Melanocyte of skin (primary cell): ENCODE data around the gene GPR12. TPM values are rescaled to one million over a fixed set of nuclear protein-coding genes. Genes with fewer than 3 reads are reported as not detected.

Experiments
- total RNA-seq, 2 donors: library from RNA; depleted of rRNA; stranded (reverse); fragments of >200 nt; gene quantifications; 2 replicates each; pipeline ENCODE4 v1.2.3, GENCODE V29; 2012

The GPR12 gene, protein sequence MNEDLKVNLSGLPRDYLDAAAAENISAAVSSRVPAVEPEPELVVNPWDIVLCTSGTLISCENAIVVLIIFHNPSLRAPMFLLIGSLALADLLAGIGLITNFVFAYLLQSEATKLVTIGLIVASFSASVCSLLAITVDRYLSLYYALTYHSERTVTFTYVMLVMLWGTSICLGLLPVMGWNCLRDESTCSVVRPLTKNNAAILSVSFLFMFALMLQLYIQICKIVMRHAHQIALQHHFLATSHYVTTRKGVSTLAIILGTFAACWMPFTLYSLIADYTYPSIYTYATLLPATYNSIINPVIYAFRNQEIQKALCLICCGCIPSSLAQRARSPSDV
- not detected for total RNA-seq

DNA sequence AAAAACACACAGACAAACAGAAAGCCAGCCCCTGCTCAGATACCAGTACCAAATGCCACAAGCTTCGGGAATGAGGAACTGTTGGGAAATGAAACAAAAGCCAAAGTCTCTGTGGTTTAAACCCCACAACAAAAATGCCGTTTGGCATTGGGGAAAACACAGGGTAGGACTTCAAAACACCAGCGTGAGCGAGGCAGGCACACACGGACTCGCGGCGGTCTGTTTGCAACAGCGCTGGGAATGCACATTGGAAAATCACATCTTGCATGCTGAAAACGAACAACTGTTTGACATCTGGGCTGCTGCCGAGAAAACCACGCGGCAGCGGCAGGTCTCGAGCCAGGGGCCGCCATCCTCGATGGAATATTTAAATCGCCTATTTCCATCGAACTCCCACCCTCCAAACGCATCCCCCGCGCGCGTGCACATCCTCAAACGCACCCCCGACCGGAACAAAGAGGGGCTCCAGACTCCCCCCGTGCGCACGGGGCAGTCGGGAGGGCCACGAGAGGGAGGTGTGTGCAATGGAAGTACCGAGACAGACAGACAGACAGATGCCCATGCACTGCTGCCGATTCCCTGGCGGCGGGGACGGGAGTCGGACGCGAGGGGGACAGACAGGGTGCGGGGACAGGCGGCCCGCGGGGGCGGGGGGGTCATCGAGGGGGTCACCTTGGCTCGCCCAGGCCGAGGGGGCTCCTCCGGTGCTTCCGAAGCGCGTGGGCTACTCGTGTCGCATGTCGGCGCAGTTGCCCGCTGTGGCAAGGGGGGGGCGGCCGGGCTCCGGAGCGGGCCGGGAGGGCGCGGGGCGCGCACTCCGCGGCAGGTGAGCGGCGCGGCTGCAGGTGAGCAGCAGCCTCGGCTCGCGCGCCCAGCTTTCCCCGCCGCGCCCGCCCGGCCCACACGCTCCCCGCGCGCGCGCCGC lies at the start of gene GPR12:
Gene GPR12, minus strand, starts transcription at position 880 of the 925 bp plus-strand sequence. CDS start 959 bp downstream, outside the sequence.

Other genes starting within 250 kb of the GPR12 start
- gene WASF3, start 203.1 kb downstream of the GPR12 start, total RNA-seq = 10 to 100 TPM; 12.0 to 12.3 TPM